Kidney capillary endothelial cell (primary cell): Measurements from ENCODE around the gene DGKG.

Experiments
- DNase-seq: peaks from one replicate; pipeline ENCODE4 v3.0.0-alpha.2; 2018; ENCODE audit warnings: low spot score

Gene DGKG

DNA sequence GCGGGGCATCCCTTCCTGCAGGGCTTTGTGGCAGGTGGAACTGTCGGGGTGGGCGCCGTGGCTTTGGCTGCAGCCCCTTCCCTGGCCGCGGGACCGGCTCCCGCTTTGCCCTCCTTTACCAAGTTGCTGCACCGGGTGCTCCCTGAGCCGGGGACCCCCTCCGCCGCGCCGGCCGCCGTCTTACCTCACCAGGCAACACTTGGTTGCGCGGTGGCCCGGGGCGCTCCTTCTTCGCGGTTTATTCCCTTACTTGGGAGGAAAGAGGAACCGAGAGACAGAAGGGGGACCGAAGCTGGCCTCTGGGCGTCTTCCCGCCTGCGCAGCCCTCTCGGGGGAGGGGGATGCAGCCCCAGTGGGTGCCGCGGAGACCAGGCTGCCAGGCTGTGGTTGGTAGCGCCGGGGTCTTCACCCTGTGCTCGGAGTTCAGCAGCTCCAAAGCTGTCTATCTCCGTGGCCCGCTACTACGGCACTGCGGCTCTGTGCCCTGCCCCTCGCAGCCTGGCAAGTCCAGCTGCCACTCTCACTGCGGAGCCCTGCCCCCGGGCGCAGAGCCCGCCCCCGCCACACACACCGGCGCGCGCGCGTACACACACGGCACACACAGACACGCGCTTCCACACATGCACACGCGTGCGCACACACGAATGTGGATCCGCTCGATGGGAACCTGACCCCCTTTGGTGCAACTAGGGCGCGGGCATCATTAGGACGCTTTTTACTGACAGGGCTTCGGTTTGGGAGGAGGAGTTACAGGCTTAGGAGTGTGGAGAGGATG lies at the start of gene DGKG:
Gene DGKG (minus strand): TSS at position 473 of the 775 bp plus-strand sequence. CDS start 41,775 bp downstream, outside the sequence.
- no peak for DNase-seq

- no peak for DNase-seq
These were observed 49.1 kb upstream of the DGKG start for GRCh38 chr3:186411089-186411488.

DNA sequence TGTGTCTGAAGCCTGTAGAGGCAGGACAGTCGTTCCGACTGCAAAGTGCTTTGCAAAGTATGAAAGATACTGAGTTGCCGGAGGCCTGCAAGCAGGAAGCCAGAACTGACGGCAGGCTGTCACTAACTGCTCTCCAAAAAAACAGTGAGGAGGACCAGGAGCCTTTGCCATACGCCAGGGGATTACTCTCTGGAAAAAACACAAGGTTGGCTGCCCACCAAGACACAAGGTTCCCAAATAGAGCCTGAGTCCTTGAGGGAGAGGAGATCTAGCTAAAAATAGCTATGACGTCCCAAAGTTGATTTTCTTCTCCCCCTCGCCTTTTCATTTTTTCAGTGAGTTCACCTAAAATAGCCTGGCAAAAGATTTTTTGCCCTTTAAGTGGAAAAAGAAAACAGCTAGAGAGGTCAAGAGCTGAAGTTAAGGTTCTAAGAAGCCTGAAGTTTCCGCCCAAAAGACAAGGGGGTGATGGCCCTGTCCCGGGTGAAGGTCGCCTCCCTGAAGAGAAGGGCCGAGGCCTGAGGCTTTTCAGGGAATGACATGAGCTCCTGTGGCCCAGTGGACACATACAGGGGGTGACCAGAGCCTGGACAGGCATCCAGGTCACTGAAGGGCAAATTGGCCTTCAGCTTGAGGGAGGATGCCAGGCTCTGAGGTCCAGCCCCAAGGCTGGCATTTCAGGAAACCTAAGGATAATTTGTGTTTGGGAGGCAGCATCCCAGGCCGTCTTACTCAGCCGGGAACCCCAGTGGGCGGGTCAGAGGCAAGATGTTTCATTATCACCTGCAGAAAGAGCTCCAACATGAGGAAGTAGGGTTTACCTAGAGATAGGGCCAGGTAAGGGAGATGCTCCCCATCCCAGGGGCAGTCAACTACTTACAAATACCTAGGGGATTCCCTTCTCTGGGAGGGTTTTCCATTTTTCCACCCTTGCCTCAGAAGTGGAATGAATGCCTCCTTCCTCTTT lies 44.9 kb upstream of the DGKG start:
- no peak for DNase-seq

- DNase-seq, result no peak
These were observed 39.5 kb upstream of the DGKG start for GRCh38 chr3:186401556-186401955.

DNA sequence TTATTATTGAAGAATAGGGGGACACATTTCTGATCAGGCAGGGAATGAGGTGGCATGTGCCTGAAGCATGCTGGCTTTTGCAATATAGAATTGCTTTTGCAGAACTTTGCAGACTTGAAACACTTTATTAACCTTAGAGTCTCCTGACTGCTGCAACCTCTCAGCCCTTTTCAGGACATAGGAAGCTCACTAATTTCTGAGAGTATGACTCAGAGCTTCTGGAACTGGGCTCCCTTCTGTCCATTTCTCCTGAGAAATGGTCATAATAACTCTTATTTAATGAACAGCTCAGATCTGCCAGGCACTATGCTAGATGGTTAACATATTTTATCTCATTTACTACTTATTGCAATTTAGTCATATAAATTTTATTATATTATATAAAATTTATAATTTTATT lies 38.6 kb upstream of the DGKG start:
- no peak for DNase-seq

GRCh38 chr3:186400026-186400425 lies 38.0 kb upstream of the DGKG start:
- DNase-seq, result no peak

- no peak for DNase-seq
These were observed 32.7 kb upstream of the DGKG start for GRCh38 chr3:186394566-186395217.

- no peak for DNase-seq
These were observed 25.0 kb upstream of the DGKG start for GRCh38 chr3:186386883-186387560.

DNA sequence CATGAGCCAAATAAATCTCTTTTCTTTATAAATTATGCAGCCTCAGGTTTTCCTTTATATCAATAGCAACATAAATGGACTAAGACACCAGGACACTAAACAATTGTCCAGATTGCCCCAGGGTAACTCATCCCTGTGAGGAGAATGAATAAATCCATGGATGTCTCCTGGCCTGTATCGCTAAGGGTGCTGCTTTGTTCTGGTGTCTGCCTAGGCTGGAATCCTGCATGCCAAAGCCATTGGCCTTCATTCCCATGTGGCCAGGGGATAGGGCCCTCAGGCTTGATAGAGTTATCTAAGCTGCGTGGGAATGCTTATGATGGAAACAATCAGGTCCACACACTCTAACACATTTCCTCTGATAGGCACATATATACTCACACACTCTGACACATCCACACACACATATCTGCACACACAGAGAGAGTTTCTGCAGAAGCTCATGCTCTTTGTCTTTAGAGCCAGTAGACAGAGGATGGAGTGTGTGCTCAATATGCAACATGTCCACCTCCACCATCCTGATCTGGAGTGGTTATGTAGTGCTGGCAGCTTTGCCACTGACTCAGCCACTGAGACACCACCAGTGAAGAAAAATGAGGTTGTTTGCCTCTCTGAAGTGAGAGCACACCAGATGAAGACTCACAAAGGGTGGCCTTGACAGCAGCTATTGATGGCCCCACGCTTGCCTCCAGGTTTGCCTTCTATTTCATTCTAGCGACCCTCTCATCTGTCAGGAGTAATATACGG lies 24.0 kb upstream of the DGKG start:
- no peak for DNase-seq

- DNase-seq, result no peak
These were observed 21.3 kb upstream of the DGKG start for GRCh38 chr3:186383026-186383993.

DNA sequence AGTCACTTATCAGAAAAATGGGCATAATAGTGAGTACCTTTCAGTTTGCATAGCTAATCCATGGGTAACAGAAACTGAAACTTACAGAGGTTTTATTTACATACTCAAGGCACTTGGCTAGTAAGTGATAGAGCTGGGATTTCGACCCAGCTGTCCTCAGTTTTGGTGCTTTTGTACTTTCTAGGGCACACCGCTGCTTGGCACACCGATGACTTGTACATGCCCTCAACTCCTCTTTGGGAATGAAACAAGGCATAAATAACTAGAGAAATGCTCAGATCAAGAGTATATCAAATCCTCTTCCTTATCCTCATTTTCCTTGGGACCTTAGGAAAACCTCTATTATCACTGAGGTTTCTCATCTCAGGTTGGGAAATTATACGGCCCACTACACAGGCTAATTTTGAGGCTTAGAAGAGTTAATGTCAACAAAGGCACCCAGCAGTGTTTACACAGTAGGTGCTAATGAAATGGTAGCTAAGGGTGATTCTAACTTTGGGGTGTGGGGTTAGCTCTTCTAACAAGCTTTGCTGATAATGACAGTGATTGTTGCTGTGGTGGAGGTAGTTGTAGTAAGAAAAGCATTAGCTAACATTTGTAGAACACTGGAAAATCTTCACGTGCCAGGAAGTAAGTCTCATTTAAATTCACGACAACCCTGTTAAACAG lies 20.3 kb upstream of the DGKG start:
- DNase-seq, result no peak

- no peak for DNase-seq
These were observed 19.6 kb upstream of the DGKG start for GRCh38 chr3:186381424-186382216.

DNA sequence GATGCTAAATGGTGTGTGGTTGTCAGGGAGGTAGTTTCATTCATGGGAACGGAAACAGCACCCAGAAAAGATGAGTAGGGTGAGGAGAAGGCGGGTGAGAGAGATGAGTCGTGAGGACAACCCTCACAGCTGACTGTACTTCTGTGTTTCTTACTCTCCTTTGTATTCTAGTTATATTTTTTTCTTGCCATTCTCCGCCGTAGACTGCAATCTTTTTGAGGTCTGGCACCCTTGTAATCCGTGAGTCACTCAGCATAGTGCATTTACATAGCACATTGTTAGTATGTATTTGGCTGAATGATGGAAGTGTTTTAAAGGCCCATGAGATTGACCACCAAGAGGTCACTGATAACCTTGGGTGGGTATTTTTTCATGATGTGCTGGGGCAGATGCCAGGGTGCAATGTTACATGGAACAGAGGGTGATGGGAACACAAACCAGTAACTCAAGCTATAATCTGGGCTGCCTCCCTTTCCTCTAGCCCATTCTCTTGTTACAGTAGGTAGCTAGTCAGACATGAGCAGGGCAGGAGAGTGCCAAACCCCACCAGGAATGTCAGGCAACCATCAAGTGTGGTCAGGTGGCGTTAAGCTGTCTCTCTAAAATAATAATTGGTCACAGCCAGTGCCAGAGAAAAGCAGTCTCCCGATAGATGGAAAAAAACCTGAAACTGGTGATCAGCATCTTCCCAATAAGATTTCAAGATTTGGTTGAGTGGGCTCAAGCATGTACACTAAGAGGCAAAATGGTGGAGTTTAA lies 18.8 kb upstream of the DGKG start:
- DNase-seq, result no peak

DNA sequence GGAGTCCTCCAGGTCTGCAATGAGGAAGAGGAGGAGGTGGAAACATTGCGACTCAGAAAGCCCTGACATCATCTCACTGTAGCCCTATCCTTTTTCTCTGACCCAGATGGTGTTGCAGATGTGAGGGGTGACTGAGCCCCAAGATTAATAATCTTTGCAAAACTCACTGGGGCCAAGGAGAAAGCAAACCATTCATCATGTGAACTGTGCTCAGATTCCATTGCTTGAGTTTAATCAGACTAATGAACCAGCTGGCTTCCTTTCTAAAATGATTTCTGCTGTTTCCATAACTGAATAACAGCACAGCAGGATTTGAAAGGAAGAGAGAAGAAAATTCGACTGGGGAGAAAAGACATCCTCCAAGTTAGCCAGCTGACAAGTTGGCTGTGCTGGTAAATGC lies 13.4 kb upstream of the DGKG start:
- no peak for DNase-seq

DNA sequence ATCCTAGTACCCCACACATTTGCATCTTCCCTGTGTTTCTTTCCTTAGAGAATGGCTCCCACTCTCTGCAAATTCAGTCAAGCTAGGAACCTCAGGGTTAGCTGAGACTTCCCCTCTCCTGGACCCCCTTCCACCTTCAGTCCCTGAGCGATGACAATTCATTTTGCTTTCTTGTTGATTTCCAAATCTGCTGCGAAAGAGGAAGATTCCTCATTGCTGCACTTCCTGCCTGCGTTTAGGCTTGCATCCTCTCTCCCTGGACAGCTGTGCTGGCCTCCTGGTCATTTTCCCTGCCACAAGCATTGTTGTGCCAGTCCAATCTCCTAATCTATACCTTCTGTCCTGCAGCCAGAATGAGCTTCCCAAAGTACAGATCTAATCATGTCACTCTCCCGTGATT lies 12.3 kb upstream of the DGKG start:
- no peak for DNase-seq

DNA sequence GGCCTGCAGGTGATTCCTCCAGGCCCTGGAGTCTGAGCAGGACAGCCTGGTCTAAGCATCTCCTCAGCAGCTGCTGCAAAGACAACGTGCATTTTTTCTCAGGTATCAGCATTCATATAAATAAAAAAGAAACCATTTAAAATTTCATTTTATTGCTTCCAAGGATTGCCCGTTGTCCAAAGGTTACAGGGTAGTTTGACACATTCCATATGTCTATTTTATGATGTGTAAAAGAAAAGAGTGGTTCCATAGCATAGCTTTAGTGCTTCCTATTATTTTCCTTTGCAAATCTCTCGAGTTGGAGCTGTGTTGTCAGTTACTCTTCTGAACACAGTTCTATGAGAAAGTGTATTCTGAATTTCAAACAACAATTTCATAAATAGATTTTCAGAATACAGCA lies 7.2 kb upstream of the DGKG start:
- no peak for DNase-seq

- DNase-seq, result no peak
These were observed 6.7 kb upstream of the DGKG start for GRCh38 chr3:186368717-186369116.

DNA sequence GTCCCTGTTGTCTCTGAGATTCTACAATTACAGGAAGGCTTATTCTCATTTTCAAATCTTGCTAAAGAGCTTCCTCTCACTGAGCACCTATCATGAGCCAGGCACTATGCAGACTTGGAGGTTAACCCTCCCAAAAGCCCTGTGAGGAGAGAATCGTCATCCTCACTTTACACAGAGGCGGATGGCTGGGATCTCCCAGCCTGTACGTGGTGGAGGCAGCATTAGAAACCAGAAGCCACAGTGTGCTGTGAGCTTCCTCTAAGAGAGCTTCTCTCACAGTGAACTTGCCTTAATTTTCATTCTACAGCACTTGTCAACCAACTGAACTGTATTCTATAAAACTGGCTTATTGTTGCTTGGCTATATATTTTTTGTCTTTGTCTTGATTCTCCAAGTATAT lies 6.1 kb upstream of the DGKG start:
- DNase-seq, result no peak
